Limb (tissue), 2 donors: Measurements from ENCODE around the gene PUM1.
"Not testable (repeated sequence)": the region's sequence is repeated elsewhere in the genome, so short reads cannot be mapped to it uniquely, and the experiment has no call there.

Experiments used
- DNase-seq, 2 donors: peaks; one replicate each; pipeline ENCODE4 v3.0.0-alpha.2; 2016; ENCODE audit errors: extremely low spot score in 2 of 2

Gene PUM1

DNA sequence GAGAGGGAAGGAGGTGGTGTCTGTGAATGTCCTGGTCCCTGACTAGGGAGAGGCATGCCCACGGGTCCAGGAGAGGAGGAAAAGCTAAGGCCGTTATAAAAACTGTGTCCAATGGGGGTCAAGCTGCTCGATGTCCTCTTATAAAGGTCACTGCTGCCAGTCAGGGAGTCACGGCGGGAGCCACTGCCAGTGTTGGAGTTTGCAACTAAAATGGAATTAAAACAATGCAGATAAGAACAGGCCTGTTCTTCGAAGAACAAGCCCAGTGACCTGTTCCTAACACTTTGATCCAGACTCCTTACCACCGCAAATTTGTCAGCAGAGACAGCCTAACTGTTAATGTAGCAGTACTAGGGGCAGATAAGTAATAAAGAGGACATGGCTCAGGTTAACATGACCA, 100.8 kb downstream of the PUM1 start:
- DNase-seq = no peak

GRCh38 chr1:30962609-30963508, 102.7 kb downstream of the PUM1 start:
- DNase-seq = no peak

- DNase-seq = no peak
These were observed 107.8 kb downstream of the PUM1 start for GRCh38 chr1:30957560-30958222.

- no peak for DNase-seq
These were observed 110.0 kb downstream of the PUM1 start for GRCh38 chr1:30955448-30956015.

GRCh38 chr1:30953685-30954084, 111.8 kb downstream of the PUM1 start:
- DNase-seq = no peak

- no peak for DNase-seq
These were observed 113.4 kb downstream of the PUM1 start for GRCh38 chr1:30952098-30952497.

DNA sequence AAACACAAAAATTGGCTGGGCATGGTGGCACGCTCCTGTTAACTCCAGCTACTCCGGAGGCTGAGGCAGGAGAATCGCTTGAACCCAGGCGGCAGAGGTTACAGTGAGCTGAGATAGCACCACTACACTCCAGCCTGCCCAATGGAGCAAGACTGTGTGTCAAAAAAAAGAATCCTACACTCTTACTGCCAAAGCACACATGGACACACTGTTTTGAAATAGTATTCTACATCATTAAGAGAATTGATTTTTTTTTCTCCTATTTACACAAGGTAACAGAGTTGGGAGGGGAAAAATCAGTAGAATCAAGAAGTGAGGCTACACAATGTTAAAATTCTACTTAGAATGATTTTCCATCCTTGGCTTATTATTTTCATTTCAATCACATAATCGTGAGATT, 114.8 kb downstream of the PUM1 start:
- DNase-seq = no peak

DNA sequence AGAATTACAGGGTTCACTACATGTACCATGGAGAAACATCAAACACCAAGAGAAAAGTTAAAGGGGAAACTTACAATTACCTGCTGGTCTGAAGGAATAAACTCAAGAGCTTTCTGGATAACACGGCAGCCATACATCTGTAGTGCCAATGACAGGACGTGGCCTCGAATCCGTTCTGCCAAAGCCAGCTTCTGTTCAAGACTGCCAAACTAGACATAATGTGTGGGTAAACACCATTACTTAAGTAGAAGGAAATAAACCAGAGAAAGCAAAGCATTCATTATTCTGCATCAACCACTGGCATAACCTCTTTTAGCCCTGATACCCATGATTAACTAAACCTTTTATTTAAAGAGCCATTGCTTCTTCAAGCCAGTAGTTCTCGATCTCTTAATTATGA, 115.5 kb downstream of the PUM1 start:
- no peak for DNase-seq

- not testable (repeated sequence) for DNase-seq
These were observed 116.1 kb downstream of the PUM1 start for GRCh38 chr1:30949487-30949838.

DNA sequence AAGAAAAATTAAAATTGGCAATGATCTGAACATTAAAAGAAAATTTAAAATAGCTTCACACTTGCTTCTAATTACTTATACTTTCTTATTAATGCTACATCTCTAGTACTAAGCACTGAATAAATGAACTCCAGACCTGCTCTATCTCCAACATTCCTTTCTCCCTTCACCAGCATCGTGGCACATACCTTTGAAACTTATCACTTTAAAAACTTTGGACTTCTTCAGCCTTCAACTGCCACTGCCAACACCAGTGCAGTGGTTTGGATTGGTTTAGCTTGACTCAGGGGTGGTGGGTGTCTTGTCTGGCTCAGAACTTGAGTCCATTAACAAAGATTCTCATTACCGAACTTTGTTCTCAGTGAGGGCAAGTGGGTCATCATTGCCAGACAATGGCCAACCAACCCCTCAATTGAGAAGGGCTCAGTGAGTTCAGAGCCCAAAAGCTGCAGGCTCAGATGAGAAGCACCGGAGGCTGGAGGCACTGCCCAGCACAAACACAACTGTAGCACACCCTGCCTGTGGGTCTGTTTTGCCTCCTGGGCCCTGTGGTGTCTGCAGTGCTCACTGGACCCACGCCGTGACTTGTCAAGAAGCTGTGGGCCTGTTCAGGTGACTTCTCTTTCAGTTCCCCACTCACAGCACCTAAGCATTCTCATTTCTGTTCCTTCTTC, 116.6 kb downstream of the PUM1 start:
- DNase-seq = not testable (repeated sequence)

DNA sequence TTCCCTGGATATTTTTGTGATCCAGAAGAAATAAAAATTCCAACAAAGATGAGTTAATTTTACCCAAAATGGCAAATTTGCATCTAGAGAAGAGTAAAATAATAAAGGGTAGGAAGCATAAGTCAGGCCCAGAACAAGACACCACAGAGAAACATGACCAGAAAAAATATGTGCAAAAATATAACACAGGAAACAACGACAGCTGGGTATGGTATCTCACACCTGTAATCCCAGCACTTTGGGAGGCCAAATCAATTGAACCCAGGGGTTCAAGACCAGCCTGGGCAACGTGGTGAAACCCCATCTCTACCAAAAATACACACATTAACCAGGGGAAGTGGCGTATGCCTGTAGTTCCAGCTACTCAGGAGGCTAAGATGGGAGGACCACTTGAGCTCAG, 117.2 kb downstream of the PUM1 start:
- DNase-seq = no peak

DNA sequence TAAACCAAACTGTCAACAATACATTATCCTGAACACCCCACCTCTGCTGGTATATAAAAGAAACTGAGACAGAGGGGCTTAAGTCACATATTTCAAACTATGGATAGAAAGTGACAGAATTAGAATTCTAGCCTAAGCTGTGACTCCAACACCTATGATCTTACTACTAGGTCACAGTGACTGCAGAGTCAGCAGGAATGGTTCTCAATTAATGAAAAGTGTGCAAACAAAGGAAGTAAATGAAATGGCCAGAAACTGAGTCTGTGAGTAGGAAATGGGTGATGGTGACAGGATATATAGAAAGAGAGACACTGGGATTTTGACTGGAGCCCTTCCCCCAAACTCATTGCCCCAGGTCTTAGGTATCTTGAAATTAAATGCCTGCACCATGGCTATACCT, 118.3 kb downstream of the PUM1 start:
- DNase-seq = no peak

DNA sequence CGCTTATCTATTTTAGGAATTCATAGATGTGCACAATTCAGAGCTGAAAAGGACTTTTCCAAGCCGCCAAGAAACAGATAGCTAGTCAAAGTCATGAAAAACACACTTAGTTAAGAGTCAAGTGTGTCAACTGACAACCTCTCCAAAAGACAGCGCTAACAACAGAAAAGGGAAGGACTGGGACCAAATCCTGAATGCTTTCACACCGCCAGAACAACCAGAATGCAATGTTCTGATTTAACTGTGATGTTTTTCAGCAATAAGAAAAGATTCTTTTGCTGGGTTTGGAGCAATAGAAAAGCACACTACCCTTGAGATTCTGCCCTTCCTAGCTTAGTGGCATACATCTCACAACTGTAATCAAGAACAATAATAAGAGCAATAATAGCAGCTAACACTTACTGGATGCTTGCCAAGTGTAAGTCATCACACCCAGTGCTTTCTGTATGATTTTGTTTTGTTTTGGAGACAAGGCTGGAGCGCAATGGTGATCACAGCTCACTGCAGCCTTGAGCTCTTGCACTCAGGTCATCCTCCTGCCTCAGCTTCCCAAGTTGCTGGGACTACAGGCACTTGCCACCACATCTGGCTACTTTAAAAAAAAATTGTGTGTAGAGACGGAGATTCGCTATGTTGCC, 123.1 kb downstream of the PUM1 start:
- no peak for DNase-seq

DNA sequence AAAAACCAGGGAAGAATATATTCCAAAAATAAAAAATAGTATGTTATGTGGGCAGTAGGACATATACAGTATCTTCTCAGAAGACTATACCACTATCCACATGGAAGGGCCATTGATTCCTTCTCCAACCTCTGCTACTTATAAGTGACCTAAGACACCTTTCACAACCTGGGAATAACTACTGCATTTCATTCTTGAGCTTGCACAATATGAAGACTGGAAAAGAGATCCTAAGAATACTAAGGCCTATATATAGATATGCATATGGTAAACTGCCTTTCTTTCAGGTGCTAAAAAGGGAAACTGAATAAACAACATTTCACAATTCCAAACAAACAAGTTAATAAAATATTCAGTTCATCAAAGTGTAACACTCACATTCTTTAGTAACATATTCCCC, 125.0 kb downstream of the PUM1 start:
- DNase-seq = no peak

DNA sequence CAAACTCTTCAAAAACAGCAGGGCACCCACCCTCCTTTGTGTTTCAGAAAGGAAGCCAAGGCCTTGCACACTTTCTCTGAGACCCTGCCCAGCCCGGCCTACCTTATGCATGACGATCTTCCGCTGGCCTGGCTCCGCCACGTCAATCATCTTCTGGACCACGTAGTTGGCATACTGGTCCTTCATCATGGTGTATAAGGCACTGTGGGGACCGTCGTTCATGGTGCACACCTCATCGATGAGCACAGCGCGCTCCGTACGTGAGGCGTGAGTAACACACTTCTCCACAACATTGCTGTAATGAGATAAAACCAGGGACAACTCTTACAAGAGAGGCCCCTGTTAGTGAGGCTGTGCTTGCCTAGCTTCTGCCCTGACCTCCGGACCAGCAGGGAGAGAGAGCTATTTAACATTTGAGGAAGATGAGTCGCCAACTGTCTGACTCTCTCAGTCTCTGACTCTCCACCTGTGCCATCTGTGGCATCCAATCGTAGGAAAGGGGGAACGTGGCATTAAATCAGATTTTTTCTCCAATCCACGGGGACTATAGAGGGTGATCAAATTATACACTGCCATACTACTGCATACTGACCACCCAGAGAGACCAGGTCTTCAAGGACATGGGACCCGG, 128.9 kb downstream of the PUM1 start:
- no peak for DNase-seq

GRCh38 chr1:30935758-30936157, 129.8 kb downstream of the PUM1 start:
- DNase-seq = not testable (repeated sequence)

DNA sequence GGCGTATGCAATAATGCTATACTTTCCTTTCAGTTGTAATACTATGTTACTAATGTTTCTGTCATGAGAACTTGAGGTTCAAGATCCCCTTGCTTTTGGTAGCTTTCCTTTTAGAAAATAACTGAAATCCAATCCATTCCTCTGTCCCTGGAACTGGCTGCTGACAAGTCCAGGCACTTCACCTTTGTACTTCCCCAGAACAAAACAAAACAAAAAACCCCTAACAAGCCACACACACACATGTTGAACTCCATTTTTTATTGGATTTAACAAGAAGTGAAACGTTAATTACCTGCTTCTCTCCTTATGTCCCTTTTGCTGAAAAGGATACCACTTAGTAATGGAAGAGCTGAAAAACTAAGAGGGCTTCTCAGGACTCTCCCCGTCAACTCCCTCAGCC, 130.9 kb downstream of the PUM1 start:
- no peak for DNase-seq

GRCh38 chr1:30933874-30934252, 131.7 kb downstream of the PUM1 start:
- no peak for DNase-seq

- DNase-seq = no peak
These were observed 134.8 kb downstream of the PUM1 start for GRCh38 chr1:30930631-30931173.

DNA sequence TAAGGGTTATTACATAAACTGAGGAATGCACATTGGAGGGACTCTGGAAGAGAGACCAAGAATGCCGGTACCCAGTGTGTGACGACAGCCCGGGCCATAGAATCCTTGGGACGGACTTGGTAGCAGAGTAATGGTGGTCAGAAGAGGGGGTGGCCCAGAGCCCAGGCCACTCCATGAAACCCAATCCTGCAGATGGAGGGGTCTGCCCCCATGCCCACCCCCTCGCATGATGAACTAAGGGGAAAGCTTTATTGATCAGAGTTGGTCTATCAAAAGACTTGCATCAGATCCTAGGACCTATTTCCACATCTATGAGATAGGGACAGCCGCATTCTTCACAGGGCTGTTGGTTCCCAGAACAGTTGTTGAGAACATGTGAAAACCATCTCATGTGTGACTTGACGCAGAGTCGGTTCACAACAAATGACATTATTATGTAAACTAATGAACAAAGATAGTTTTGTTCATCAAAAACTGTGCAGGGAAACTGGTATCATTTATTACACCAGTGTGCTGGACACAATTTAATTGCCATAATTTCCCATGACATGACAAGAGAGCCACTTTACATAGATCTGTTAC, 135.5 kb downstream of the PUM1 start:
- DNase-seq = no peak
